Omental fat pad (tissue), 4 donors: Measurements from ENCODE around the gene EVX1. TPM values are rescaled to one million over a fixed set of nuclear protein-coding genes. Genes with fewer than 3 reads are reported as not detected.

Experiments used
- ATAC-seq: fragments of 150-250 bp; one replicate; pipeline ENCODE4 v1.9.1; 2016; ENCODE audit warnings: mild to moderate bottlenecking, moderate library complexity; ENCODE audit not compliant: low FRiP score
- DNase-seq: peaks from one replicate; pipeline ENCODE4 v3.0.0-alpha.2; 2019; ENCODE audit warnings: low spot score
- total RNA-seq, 4 donors: library from RNA; depleted of rRNA; stranded (reverse); fragments of >200 nt; gene quantifications; one replicate each; pipeline ENCODE4 v1.1.0, GENCODE V29; 2016
- TF ChIP-seq, protein P1 (sequence below), 3 donors: fragments of 450-650 bp; IDR thresholded peaks; one replicate each; pipeline ENCODE4 v1.5.1; 2016 to 2017; ENCODE audit warnings: antibody characterized with exemption in 3 of 3, mild to moderate bottlenecking in 3 of 3, moderate library complexity in 2 of 3

The EVX1 gene
- total RNA-seq, 4 donors from 2014 or later = not detected

DNA sequence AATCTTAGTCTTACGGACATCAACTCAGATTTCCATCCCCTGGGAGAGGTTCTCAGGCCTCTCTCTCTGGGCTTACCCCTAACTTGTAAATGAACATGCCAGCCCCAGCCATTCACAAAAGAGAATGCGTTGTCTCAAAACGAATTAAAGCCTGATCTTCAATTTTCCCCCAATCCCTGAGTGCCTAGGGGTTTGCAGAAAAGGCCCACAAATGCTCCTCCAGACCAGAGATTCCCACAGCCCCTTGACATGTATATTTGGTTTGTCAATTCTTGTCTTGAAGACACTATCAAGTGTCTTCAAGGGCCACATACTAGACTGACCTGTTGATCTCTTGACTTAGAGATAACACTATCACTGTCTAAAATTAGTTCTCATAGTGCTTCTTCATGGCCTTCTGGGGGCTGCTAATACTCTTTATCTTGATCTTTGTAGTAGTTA, 30.8 kb upstream of the EVX1 start:
- TF ChIP-seq, protein P1, sequence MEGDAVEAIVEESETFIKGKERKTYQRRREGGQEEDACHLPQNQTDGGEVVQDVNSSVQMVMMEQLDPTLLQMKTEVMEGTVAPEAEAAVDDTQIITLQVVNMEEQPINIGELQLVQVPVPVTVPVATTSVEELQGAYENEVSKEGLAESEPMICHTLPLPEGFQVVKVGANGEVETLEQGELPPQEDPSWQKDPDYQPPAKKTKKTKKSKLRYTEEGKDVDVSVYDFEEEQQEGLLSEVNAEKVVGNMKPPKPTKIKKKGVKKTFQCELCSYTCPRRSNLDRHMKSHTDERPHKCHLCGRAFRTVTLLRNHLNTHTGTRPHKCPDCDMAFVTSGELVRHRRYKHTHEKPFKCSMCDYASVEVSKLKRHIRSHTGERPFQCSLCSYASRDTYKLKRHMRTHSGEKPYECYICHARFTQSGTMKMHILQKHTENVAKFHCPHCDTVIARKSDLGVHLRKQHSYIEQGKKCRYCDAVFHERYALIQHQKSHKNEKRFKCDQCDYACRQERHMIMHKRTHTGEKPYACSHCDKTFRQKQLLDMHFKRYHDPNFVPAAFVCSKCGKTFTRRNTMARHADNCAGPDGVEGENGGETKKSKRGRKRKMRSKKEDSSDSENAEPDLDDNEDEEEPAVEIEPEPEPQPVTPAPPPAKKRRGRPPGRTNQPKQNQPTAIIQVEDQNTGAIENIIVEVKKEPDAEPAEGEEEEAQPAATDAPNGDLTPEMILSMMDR (IDR thresholded peaks at IDR 0.05) = no peak
- ATAC-seq (no peak), DNase-seq (no peak)

DNA sequence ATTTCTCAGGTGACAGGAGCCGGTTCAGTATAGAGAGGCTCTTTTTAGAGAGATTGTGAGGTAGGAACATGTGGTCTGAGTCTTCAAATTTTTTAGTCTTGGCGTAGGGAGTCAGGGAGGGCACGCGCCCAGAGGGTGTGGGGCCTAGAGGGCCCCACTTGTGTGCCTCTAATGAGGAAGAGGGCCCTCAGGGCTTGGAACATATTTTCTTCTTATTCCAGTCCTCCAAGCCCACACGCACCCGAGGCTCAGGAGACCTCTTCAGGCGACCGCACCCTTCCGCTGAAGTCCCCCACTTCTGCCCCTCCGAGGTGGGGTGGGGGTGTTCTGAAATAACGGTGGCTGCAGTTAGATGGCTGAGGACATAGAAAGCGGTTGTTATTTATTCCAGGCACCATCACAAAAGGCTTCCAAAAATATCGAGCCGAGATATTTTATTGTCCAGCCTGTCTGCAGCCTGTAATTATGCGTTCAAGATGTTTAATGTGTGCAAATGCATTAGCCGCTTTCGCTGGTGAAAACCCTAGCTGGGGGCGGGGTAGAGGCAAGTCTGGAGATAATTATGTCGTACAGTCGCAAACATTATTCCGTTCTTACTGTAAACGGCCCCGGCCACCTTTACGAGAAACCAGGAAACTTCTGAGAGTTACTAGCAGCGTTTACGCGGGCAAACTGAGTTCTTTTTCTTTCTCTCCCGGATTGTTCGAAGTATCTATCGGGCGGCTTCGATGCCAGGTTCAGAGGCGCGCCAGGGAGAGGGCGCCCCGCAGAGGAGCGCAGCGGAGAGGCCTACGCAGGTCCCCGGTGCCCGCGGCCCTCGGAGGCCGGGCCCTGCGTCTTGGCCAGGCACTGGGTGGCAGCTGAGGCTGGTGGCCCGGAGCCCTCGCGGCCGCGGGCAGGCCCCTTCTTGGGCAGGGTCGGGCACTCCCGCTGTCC, 29.8 kb upstream of the EVX1 start:
- ATAC-seq (no peak), DNase-seq (no peak)
- TF ChIP-seq, protein P1 (IDR thresholded peaks at IDR 0.05) = no peak

DNA sequence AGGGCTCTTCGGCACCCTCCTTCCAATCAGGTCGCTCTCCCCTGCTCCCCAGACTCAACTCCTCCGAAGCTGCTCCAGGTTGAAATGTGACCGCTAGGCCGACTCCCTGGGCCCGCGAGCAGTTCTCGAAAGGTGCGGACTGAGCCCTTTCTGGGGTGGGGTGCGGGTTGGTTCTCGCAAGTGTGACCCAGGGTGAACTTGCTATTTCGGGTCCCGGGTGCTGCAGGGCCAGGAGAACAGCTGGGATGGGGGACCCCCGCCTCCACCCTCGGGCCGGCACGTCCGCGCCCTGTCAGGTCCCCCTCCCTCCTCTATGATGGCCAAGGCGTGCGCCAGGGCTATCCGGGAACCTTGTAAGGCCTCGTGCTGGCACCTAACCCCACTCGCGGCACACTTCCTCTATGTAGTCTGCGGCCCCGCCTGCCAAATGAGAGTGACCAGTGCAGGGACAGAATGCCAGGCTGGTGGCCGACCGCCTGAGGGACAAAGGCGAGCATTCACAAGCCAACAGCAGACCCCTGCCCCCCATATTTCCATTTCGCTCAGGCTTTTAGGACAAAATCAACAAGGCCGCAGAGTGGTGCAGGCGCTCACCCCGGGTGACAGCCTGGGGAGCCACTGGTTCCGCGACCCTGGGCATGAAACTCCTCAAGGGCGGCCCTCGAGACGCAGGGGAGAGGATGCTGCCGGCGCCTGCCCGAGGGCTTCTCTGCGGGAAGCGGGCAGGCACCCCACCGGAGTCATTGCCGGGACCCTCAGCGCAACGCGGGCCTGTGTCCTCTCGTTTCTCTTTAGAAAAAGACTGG, 29.0 kb upstream of the EVX1 start:
- DNase-seq (no peak), ATAC-seq (no peak)
- TF ChIP-seq, protein P1 (IDR thresholded peaks at IDR 0.05) = no peak

DNA sequence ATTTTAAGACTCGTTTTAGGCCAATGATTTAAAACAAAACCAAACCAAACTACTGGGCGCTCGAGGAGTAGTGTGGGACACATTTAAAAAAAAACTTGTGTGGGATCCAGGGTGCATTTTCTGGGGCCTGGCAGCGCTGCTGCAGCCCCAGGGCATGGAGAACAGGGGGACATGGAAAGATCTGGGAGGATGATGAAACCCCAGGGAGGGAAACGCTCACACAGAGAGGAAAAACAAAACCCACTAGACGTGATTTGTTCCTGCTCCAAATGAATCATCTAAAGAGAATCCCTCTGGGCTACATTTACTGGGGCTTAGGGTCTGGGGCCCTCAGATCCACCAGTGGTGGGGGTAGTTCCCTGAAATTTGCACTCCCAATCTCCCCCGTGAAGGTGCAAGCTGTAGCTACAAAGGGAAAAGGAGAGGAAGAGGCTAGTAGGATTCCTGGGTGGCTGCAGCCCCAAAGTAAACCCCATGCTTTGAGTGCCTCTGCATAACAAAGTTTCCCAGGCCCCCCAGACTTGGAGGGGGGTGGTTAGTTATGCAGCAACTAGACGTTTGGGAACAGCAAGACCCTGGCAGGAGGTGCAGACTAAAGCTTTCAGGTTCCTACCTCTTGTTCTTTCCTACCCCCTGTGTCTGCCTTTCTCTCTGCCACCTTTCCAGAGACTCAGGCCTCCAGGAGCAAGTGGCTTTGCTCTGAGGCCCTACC, 28.2 kb upstream of the EVX1 start:
- TF ChIP-seq, protein P1 (IDR thresholded peaks at IDR 0.05) = no peak
- DNase-seq (no peak), ATAC-seq (no peak)

DNA sequence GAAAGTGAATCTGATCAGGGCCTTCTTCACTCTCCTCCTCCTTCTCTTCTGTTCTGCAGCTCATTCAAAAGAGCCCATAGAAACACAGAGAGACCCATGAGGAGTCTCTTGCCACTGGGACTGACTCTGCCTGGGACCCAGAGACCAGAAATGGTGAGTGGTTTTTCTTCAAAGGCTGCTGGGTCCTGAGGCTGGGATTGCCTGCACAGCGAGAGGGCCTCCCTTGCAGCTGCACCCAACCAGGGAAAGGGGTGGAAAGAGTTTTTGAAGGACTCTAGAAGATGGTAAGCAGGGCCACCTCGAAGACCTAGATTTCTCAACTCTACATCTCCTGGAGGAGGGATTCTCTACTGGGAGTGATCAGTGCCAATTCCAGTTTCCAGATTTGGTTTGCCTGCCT, 27.2 kb upstream of the EVX1 start:
- ATAC-seq (no peak), DNase-seq (no peak)
- TF ChIP-seq, protein P1 (IDR thresholded peaks at IDR 0.05) = no peak

DNA sequence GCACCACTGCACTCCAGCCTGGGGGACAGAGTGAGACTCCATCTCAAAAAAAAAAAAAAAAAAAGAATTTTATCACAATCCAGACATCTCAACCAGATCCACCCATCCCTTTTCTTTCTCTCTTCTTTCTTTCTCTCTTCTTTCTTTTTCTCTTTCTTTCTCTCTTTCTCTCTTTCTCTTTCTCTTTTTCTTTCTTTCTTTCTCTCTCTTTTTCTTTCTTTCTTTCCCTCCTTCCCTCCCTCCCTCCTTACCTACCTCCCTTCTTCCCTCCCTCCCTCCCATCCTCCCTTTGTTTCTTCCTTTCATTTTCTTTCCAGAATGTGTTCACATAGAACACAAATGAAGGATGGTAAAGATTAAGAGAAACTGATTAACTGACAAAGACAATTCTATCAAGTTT, 24.7 kb upstream of the EVX1 start:
- no peak for DNase-seq
- no peak for ATAC-seq
- TF ChIP-seq, protein P1 (IDR thresholded peaks at IDR 0.05) = no peak
